ENCODE results near the gene MATR3. TPM values are rescaled to one million over a fixed set of nuclear protein-coding genes. Genes with fewer than 3 reads are reported as not detected.
"Not testable (repeated sequence)": the region's sequence is repeated elsewhere in the genome, so short reads cannot be mapped to it uniquely, and the experiment has no call there.

Gene MATR3
- total RNA-seq, 1 donor from 2014 or later: 276 TPM

DNA sequence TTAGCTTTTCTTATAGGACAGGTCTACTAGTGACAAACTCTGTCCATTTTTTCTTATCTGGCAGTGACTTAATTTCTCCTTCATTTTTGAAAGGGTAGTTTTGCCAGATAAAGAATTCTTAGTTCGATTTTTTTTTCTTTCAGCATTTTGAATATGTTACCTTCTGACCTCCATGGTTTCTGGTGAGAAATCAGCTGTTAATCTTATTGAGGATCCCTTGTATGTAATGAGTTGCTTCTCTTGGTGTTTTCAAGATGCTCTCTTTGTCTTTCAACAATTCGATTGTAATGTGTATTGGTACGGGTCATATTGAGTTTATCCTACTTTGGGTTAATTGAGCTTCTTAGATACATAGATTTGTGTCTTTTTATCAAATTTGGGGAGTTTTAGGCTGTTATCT, 60.6 kb downstream of the MATR3 start:
- peaks cover 35% of the 10 kb centered on the region for H3K36me3 Mint-ChIP-seq
- TF ChIP-seq, protein P1, sequence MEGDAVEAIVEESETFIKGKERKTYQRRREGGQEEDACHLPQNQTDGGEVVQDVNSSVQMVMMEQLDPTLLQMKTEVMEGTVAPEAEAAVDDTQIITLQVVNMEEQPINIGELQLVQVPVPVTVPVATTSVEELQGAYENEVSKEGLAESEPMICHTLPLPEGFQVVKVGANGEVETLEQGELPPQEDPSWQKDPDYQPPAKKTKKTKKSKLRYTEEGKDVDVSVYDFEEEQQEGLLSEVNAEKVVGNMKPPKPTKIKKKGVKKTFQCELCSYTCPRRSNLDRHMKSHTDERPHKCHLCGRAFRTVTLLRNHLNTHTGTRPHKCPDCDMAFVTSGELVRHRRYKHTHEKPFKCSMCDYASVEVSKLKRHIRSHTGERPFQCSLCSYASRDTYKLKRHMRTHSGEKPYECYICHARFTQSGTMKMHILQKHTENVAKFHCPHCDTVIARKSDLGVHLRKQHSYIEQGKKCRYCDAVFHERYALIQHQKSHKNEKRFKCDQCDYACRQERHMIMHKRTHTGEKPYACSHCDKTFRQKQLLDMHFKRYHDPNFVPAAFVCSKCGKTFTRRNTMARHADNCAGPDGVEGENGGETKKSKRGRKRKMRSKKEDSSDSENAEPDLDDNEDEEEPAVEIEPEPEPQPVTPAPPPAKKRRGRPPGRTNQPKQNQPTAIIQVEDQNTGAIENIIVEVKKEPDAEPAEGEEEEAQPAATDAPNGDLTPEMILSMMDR (conservative IDR thresholded peaks at IDR 0.05): no peak
- H3K4me1 Mint-ChIP-seq (ENCODE audit: unreplicated experiment): peaks cover 11% of the 10 kb centered on the region
- H3K4me3 Mint-ChIP-seq: no peak overlapping the region
- no peaks in the 10 kb centered on the region for H3K27me3 Mint-ChIP-seq
- DNase-seq (ENCODE audit: extremely low spot score, unreplicated experiment): no peak
- H3K27ac Mint-ChIP-seq: no peak overlapping the region
- peaks cover 6% of the 10 kb centered on the region for H3K9me3 Mint-ChIP-seq

DNA sequence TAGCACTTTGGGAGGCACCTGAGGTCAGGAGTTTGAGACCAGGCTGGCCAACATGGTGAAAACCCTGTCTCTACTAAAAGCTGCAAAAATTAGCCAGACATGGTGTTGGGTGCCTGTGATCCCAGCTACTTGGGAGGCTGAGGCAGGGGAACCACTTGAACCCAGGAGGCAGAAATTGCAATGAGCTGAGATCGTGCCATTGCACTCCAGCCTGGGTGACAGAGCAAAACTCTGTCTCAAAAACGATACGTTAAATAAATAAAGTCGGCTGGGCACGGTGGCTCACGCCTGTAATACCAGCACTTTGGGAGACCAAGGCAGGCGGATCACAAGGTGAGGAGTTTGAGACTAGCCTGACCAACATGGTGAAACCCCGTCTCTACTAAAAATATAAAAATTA, 62.4 kb downstream of the MATR3 start:
- Mint-ChIP-seq H3K36me3 (peaks cover 38% of the 10 kb centered on the region), H3K4me1 (ENCODE audit: unreplicated experiment) (peaks cover 11% of the 10 kb centered on the region)
- DNase-seq (ENCODE audit: extremely low spot score, unreplicated experiment); H3K27ac Mint-ChIP-seq; H3K9me3 Mint-ChIP-seq; H3K27me3 Mint-ChIP-seq; H3K4me3 Mint-ChIP-seq: not testable (repeated sequence)

DNA sequence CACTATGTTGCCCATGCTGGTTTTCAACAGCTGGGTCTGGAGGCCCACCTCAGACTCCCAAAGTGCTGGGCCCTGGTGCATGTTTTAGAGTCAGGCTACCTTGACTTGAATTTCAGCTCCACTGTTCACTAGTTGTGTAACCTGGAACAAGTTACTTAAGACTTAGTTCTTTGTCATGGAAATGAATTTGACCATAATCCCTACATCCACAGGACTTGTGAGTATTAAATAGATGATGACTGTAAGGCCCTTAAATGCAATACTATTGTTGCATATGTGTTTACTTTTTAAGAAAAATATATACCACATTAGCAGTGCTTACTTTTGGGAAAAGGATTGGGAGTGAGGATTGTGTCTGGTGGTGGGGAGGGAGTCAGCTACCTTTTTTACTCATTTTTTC, 64.5 kb downstream of the MATR3 start:
- H3K36me3 Mint-ChIP-seq: peaks cover 27% of the 10 kb centered on the region
- DNase-seq (ENCODE audit: extremely low spot score, unreplicated experiment): no peak
- no peaks in the 10 kb centered on the region for H3K27me3 Mint-ChIP-seq
- H3K4me3 Mint-ChIP-seq: no peak overlapping the region
- H3K4me1 Mint-ChIP-seq (ENCODE audit: unreplicated experiment): peaks cover 11% of the 10 kb centered on the region
- peaks cover 6% of the 10 kb centered on the region for H3K9me3 Mint-ChIP-seq
- H3K27ac Mint-ChIP-seq: no peak overlapping the region
- TF ChIP-seq, protein P1 (conservative IDR thresholded peaks at IDR 0.05): no peak

DNA sequence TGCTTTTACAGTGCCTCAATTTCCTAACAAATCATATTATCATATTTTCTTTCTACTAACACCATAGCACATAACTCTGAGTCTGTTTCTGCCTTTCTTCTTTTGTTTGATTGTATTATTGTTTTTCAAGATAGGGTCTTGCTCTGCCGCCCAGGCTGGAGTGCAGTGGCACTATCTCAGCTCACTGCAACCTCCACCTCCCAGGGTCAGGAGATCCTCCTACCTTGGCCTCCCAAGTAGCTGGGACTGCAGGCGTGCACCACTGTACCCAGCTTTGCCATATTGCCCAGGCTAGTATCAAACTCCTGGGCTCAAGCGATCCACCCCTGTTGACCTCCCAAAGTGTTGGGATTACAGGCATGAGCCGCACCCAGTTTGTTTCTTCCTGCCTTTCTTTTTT, 66.8 kb downstream of the MATR3 start:
- no peak overlapping the region for H3K27ac Mint-ChIP-seq
- H3K9me3 Mint-ChIP-seq: no peaks in the 10 kb centered on the region
- DNase-seq (ENCODE audit: extremely low spot score, unreplicated experiment): no peak
- H3K36me3 Mint-ChIP-seq: peaks cover 32% of the 10 kb centered on the region
- TF ChIP-seq, protein P1 (conservative IDR thresholded peaks at IDR 0.05): no peak
- peaks cover 5% of the 10 kb centered on the region for H3K4me1 Mint-ChIP-seq (ENCODE audit: unreplicated experiment)
- no peaks in the 10 kb centered on the region for H3K27me3 Mint-ChIP-seq
- no peak overlapping the region for H3K4me3 Mint-ChIP-seq

DNA sequence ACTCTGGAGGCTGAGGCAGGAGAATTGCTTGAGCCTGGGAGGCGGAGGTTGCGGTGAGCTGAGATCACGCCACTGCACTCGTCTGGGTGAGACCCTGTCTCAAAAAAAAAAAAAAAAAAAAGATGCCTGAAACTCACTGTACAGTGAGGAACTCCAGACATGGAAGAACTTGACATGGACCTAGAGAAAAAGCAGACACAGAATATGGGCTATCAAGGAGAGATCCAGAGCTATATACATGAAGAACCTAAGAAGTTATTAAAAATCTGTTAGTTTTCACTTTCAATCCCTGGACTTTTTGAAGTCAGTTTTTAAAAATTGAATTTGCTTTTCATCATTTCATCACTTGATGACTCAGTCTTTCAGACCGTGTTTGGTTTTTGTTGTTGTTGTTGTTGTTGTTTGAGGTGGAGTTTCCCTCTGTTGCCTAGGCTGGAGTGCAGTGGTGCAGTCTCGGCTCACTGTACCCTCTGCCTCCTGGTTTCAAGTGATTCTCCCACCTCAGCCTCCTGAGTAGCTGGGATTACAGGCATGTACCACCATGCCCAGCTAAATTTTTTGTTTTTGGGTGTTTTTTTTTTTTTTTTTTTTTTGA, 68.4 kb downstream of the MATR3 start:
- Mint-ChIP-seq H3K27me3 (no peaks in the 10 kb centered on the region), H3K4me1 (ENCODE audit: unreplicated experiment) (peaks cover 5% of the 10 kb centered on the region), H3K36me3 (peaks cover 36% of the 10 kb centered on the region), H3K4me3 (no peak overlapping the region), H3K27ac (no peak overlapping the region), H3K9me3 (no peaks in the 10 kb centered on the region)
- DNase-seq (ENCODE audit: extremely low spot score, unreplicated experiment): no peak
- TF ChIP-seq, protein P1 (conservative IDR thresholded peaks at IDR 0.05): no peak

DNA sequence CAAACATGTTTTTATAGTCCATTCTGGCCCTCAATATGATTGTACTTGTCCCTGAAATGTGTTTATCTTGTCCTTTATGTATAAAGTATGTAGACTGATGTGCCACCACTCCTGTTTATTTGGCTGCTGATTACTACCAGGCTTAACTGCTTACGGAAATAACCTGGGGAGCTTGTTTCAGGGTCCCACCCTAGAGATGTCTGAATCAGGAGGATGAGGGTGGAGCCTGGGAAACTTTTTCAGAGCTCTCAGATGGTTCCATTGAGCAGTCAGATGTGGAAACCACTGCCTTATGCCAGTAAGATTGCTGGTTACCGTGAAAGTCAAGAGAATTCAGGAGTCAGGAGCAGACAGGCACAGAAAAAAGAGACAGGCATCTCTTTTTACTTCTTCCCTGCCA, 70.4 kb downstream of the MATR3 start:
- no peak for DNase-seq (ENCODE audit: extremely low spot score, unreplicated experiment)
- H3K27ac Mint-ChIP-seq: peak overlapping the region; percentile 44
- H3K4me1 Mint-ChIP-seq (ENCODE audit: unreplicated experiment): no peaks in the 10 kb centered on the region
- TF ChIP-seq, protein P1 (conservative IDR thresholded peaks at IDR 0.05): no peak
- no peaks in the 10 kb centered on the region for H3K9me3 Mint-ChIP-seq
- H3K27me3 Mint-ChIP-seq: no peaks in the 10 kb centered on the region
- no peak overlapping the region for H3K4me3 Mint-ChIP-seq
- peaks cover 27% of the 10 kb centered on the region for H3K36me3 Mint-ChIP-seq

All from type B pancreatic cell (in vitro differentiated cells).